Breast epithelium (tissue), 4 donors: ENCODE results near the gene MCOLN2. TPM values are rescaled to one million over a fixed set of nuclear protein-coding genes. Genes with fewer than 3 reads are reported as not detected.

Experiments
- DNase-seq, 2 donors: peaks; one replicate each; pipeline ENCODE4 v3.0.0-alpha.2; 2019; ENCODE audit warnings: low spot score in 2 of 2
- H3K27ac ChIP-seq, 2 donors: fragments of 200-600 bp; sonication (generic) in 1 of 2; one replicate each; pipeline ENCODE4 v1.5.1; 2016 to 2019; ENCODE audit warnings: mild to moderate bottlenecking in 1 of 2
- H3K27me3 ChIP-seq, 2 donors: fragments of 200-600 bp; sonication (generic) in 1 of 2; one replicate each; pipeline versions ENCODE4 v1.5.1 to v1.6.0; 2017 to 2019; ENCODE audit warnings: control low read depth in 1 of 2, mild to moderate bottlenecking in 1 of 2
- H3K36me3 ChIP-seq: fragments of 200-600 bp; one replicate; pipeline ENCODE4 v1.5.1; 2019
- H3K4me1 ChIP-seq, 2 donors: fragments of 200-600 bp; sonication (generic); one replicate each; pipeline ENCODE4 v1.5.1; 2016 to 2019; ENCODE audit warnings: control low read depth in 1 of 2
- H3K4me3 ChIP-seq, 3 donors: fragments of 200-600 bp; sonication (generic); 1 replicate in 2 of 3; 2 replicates in 1 of 3; pipeline ENCODE4 v1.5.1; 2016 to 2019; ENCODE audit warnings: mild to moderate bottlenecking in 3 of 3, moderate library complexity in 2 of 3
- H3K9me3 ChIP-seq, 2 donors: fragments of 200-600 bp; sonication (generic) in 1 of 2; one replicate each; pipeline ENCODE4 v1.5.1; 2016 to 2019; ENCODE audit warnings: control low read depth in 1 of 2
- POLR2A ChIP-seq: fragments of 450-650 bp; IDR thresholded peaks from one replicate; pipeline ENCODE4 v1.6.1; 2016; ENCODE audit warnings: antibody characterized with exemption, mild to moderate bottlenecking, moderate library complexity
- POLR2AphosphoS5 ChIP-seq, 3 donors: sonication (generic); formaldehyde crosslinking; IDR thresholded peaks; one replicate each; pipeline ENCODE4 v1.6.1; 2017; ENCODE audit warnings: antibody characterized with exemption in 3 of 3
- intact Hi-C: fragments of 100-400 bp; cut with DNase I; formaldehyde crosslinking; loops from one replicate; pipeline ENCODE4 v1.15.1; 2023; ENCODE audit warnings: low total_unique reads
- total RNA-seq, 3 donors: library from RNA; depleted of rRNA; stranded (reverse); fragments of >200 nt; gene quantifications; one replicate each; pipeline ENCODE4 v1.1.0, GENCODE V29; 2016
- TF ChIP-seq, protein P1 (sequence below), 3 donors: fragments of 450-650 bp; IDR thresholded peaks; one replicate each; pipeline ENCODE4 v1.5.1; 2016 to 2017; ENCODE audit warnings: antibody characterized with exemption in 3 of 3, mild to moderate bottlenecking in 3 of 3, moderate library complexity in 3 of 3

The MCOLN2 gene
- total RNA-seq, 3 donors from 2014 or later, result 0.33 to 3.8 (median 1.6) TPM

- no peaks in the 10 kb centered on the region for H3K36me3 ChIP-seq
- no peak overlapping the region for H3K4me3 ChIP-seq
- no peak overlapping the region for H3K27ac ChIP-seq
- peak in 1 of 2 donors; percentile 24 for DNase-seq
- intact Hi-C loops, result loop anchor here (5.0 kb wide), 1 partner anchor 321 kb away; the partner anchor contains the start of gene C1orf52
- TF ChIP-seq POLR2A, result no peak
- TF ChIP-seq, protein P1, sequence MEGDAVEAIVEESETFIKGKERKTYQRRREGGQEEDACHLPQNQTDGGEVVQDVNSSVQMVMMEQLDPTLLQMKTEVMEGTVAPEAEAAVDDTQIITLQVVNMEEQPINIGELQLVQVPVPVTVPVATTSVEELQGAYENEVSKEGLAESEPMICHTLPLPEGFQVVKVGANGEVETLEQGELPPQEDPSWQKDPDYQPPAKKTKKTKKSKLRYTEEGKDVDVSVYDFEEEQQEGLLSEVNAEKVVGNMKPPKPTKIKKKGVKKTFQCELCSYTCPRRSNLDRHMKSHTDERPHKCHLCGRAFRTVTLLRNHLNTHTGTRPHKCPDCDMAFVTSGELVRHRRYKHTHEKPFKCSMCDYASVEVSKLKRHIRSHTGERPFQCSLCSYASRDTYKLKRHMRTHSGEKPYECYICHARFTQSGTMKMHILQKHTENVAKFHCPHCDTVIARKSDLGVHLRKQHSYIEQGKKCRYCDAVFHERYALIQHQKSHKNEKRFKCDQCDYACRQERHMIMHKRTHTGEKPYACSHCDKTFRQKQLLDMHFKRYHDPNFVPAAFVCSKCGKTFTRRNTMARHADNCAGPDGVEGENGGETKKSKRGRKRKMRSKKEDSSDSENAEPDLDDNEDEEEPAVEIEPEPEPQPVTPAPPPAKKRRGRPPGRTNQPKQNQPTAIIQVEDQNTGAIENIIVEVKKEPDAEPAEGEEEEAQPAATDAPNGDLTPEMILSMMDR (IDR thresholded peaks at IDR 0.05), result peak; percentile 58 to 88 (median 78)
- no peaks in the 10 kb centered on the region for H3K9me3 ChIP-seq
- H3K27me3 ChIP-seq, result no peaks in the 10 kb centered on the region
- no peaks in the 10 kb centered on the region for H3K4me1 ChIP-seq
Measured at GRCh38 chr1:84936116-84936810, 60.6 kb downstream of the MCOLN2 start.

- Histone ChIP-seq H3K9me3 (no peaks in the 10 kb centered on the region), H3K27ac (no peak overlapping the region), H3K36me3 (no peaks in the 10 kb centered on the region), H3K4me3 (no peak overlapping the region), H3K27me3 (peaks cover 0 to 3% of the 10 kb centered on the region in 2 donors), H3K4me1 (no peaks in the 10 kb centered on the region)
- TF ChIP-seq POLR2A (no peak), POLR2AphosphoS5 (IDR thresholded peaks at IDR 0.05) (no peak)
- TF ChIP-seq, protein P1 (IDR thresholded peaks at IDR 0.05), result no peak
- no peak for DNase-seq
- intact Hi-C loops, result no loop called here
Measured at GRCh38 chr1:84933011-84933611, 63.8 kb downstream of the MCOLN2 start.

DNA sequence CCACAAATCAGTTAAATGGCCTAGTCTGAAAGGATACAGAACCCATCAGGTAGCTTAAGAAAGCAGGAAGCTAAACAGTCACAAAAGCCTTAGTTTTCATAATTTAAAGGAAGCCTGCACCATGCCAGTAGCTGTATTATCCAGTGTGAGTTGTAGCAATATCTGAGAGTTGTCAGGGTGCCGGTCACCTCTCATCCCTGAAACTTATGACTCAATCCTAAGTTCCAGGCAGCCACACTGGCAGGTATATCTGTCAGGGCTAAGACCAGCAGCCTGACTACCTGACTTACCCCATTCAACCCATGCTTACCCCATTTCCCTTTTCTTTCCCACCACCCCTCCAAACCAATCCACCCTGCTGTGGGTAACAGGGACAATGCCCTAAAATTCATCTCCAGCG is 66.1 kb downstream of the MCOLN2 start:
- no peak overlapping the region for H3K27ac ChIP-seq
- no peaks in the 10 kb centered on the region for H3K36me3 ChIP-seq
- TF ChIP-seq POLR2A (no peak), POLR2AphosphoS5 (IDR thresholded peaks at IDR 0.05) (no peak)
- TF ChIP-seq, protein P1 (IDR thresholded peaks at IDR 0.05), result no peak
- peaks cover 0 to 3% of the 10 kb centered on the region in 2 donors for H3K27me3 ChIP-seq
- intact Hi-C loops, result no loop called here
- no peak overlapping the region for H3K4me3 ChIP-seq
- DNase-seq, result no peak
- H3K4me1 ChIP-seq, result no peaks in the 10 kb centered on the region
- no peaks in the 10 kb centered on the region for H3K9me3 ChIP-seq

GRCh38 chr1:84930329-84930728 is 66.6 kb downstream of the MCOLN2 start:
- intact Hi-C loops, result no loop called here
- no peak for DNase-seq
- Histone ChIP-seq H3K4me1 (no peaks in the 10 kb centered on the region), H3K36me3 (no peaks in the 10 kb centered on the region), H3K9me3 (no peaks in the 10 kb centered on the region), H3K4me3 (no peak overlapping the region), H3K27me3 (peaks cover 0 to 3% of the 10 kb centered on the region in 2 donors), H3K27ac (no peak overlapping the region)
- TF ChIP-seq POLR2A, result no peak
- TF ChIP-seq POLR2AphosphoS5 (IDR thresholded peaks at IDR 0.05), result no peak
- TF ChIP-seq, protein P1 (IDR thresholded peaks at IDR 0.05), result no peak

- TF ChIP-seq POLR2AphosphoS5 (IDR thresholded peaks at IDR 0.05) (no peak), POLR2A (no peak)
- TF ChIP-seq, protein P1 (IDR thresholded peaks at IDR 0.05), result no peak
Measured at GRCh38 chr1:84929581-84929980, 67.3 kb downstream of the MCOLN2 start.

More at GRCh38 chr1:84929581-84929980, 67.3 kb downstream of the MCOLN2 start:
- Histone ChIP-seq H3K27me3 (peaks cover 0 to 3% of the 10 kb centered on the region in 2 donors), H3K27ac (no peak overlapping the region), H3K4me1 (no peaks in the 10 kb centered on the region), H3K9me3 (no peaks in the 10 kb centered on the region), H3K36me3 (no peaks in the 10 kb centered on the region), H3K4me3 (no peak overlapping the region)
- intact Hi-C loops, result no loop called here
- no peak for DNase-seq
